GM23338 (cell line): Measurements from ENCODE around the gene ALDH3B1. TPM values are rescaled to one million over a fixed set of nuclear protein-coding genes. Genes with fewer than 3 reads are reported as not detected.

Experiments used
- ATAC-seq: fragments of 200-7000 bp; cut with Tn5 transposase; 3 replicates; pipeline ENCODE4 v1.9.1; 2020
- DNase-seq: peaks from one replicate; pipeline ENCODE4 v3.0.0-alpha.2; 2015; ENCODE audit warnings: low spot score
- H2AFZ ChIP-seq: fragments of 200-600 bp; sonication (generic); 2 replicates; pipeline ENCODE4 v1.8.0; 2016; ENCODE audit warnings: antibody characterized with exemption, mild to moderate bottlenecking, moderate library complexity
- H3F3A ChIP-seq: fragments of 200-600 bp; sonication (generic); replicated peaks from 2 replicates; pipeline ENCODE4 v1.8.0; 2017; ENCODE audit warnings: antibody characterized with exemption, mixed run types, low read depth
- H3K27ac ChIP-seq: fragments of 200-600 bp; sonication (generic); 2 replicates; pipeline ENCODE4 v1.6.1; 2016; ENCODE audit warnings: low read depth
- H3K27me3 ChIP-seq: fragments of 200-600 bp; sonication (generic); 2 replicates; pipeline ENCODE4 v1.8.0; 2016; ENCODE audit warnings: mild to moderate bottlenecking, mixed run types, moderate library complexity; ENCODE audit not compliant: insufficient read depth
- H3K36me3 ChIP-seq: fragments of 200-600 bp; sonication (generic); 2 replicates; pipeline ENCODE4 v1.8.0; 2016; ENCODE audit warnings: mild to moderate bottlenecking; ENCODE audit not compliant: insufficient read depth
- H3K4me1 ChIP-seq: fragments of 200-600 bp; sonication (generic); 2 replicates; pipeline ENCODE4 v1.8.0; 2016; ENCODE audit warnings: mild to moderate bottlenecking, moderate library complexity; ENCODE audit not compliant: insufficient read depth
- H3K4me2 ChIP-seq: fragments of 200-600 bp; sonication (generic); 2 replicates; pipeline ENCODE4 v1.7.1; 2017; ENCODE audit warnings: mixed run types
- H3K4me3 ChIP-seq: fragments of 200-600 bp; sonication (generic); 2 replicates; pipeline ENCODE4 v1.6.1; 2016; ENCODE audit warnings: mixed run types
- H3K79me2 ChIP-seq: fragments of 200-600 bp; sonication (generic); replicated peaks from 2 replicates; pipeline ENCODE4 v1.8.0; 2017; ENCODE audit warnings: mild to moderate bottlenecking; ENCODE audit not compliant: insufficient read depth
- H3K9me2 ChIP-seq: fragments of 200-600 bp; sonication (generic); 2 replicates; pipeline ENCODE4 v1.8.0; 2017; ENCODE audit not compliant: insufficient read depth
- H4K20me1 ChIP-seq: fragments of 200-600 bp; sonication (generic); replicated peaks from 2 replicates; pipeline ENCODE4 v1.8.0; 2017; ENCODE audit warnings: mild to moderate bottlenecking; ENCODE audit not compliant: insufficient read depth
- H3K27ac Mint-ChIP-seq: 2 replicates; pipeline ENCODE4 v1.8.0; 2020; ENCODE audit warnings: inconsistent platforms, mild to moderate bottlenecking, moderate library complexity, mixed read lengths
- H3K27me3 Mint-ChIP-seq: 3 replicates; pipeline ENCODE4 v1.8.0; 2022; ENCODE audit warnings: low read depth, mild to moderate bottlenecking, moderate library complexity, mixed read lengths, inconsistent platforms; ENCODE audit not compliant: insufficient read depth, poor library complexity
- H3K36me3 Mint-ChIP-seq: 3 replicates; pipeline ENCODE4 v1.8.0; 2021; ENCODE audit warnings: low read depth, mild to moderate bottlenecking, inconsistent platforms, moderate library complexity, mixed read lengths
- H3K4me1 Mint-ChIP-seq: 3 replicates; pipeline ENCODE4 v1.8.0; 2020; ENCODE audit warnings: mild to moderate bottlenecking, inconsistent platforms, mixed read lengths
- H3K4me3 Mint-ChIP-seq: 3 replicates; pipeline ENCODE4 v1.8.0; 2021; ENCODE audit warnings: moderate library complexity, mild to moderate bottlenecking, inconsistent platforms, mixed read lengths
- H3K9me3 Mint-ChIP-seq: 3 replicates; pipeline ENCODE4 v1.8.0; 2020; ENCODE audit warnings: moderate library complexity, mild to moderate bottlenecking, inconsistent platforms, mixed read lengths
- CREB1 ChIP-seq: fragments of 250-450 bp; sonication (Bioruptor Pico); IDR thresholded peaks from 2 replicates; pipeline ENCODE4 v1.5.0; 2020; ENCODE audit warnings: low read depth, mild to moderate bottlenecking, moderate library complexity
- EZH2 ChIP-seq: fragments of 200-600 bp; sonication (generic); IDR thresholded peaks from one replicate; pipeline ENCODE4 v1.8.0; 2017; ENCODE audit warnings: antibody characterized with exemption, mild to moderate bottlenecking, low read depth; ENCODE audit not compliant: unreplicated experiment
- EZH2phosphoT487 ChIP-seq: fragments of 200-600 bp; sonication (generic); IDR thresholded peaks from one replicate; pipeline ENCODE4 v1.8.1; 2018; ENCODE audit warnings: antibody characterized with exemption; ENCODE audit not compliant: unreplicated experiment
- JUNB ChIP-seq: IDR thresholded peaks from one replicate; pipeline ENCODE4 v1.6.1; 2016; ENCODE audit warnings: antibody characterized with exemption; ENCODE audit not compliant: unreplicated experiment
- NANOG ChIP-seq: IDR thresholded peaks from 2 replicates; pipeline ENCODE4 v1.6.1; 2016; ENCODE audit warnings: antibody characterized with exemption, borderline replicate concordance
- POLR2AphosphoS5 ChIP-seq: IDR thresholded peaks from 2 replicates; pipeline ENCODE4 v1.6.1; 2016; ENCODE audit warnings: antibody characterized with exemption, low read depth
- STAT1 ChIP-seq: IDR thresholded peaks from one replicate; pipeline ENCODE4 v1.6.1; 2016; ENCODE audit warnings: antibody characterized with exemption; ENCODE audit not compliant: unreplicated experiment
- ZNF114 ChIP-seq: fragments of 250-450 bp; sonication (Bioruptor Pico); IDR thresholded peaks from 2 replicates; pipeline ENCODE4 v1.5.0; 2020; ENCODE audit warnings: mild to moderate bottlenecking, moderate library complexity
- ZNF331 ChIP-seq: fragments of 250-450 bp; sonication (Bioruptor Pico); IDR thresholded peaks from 2 replicates; pipeline ENCODE4 v1.5.0; 2020; ENCODE audit warnings: low read depth, mild to moderate bottlenecking, moderate library complexity
- polyA plus RNA-seq: library from polyadenylated mRNA; unstranded; fragments of >200 nt; fragmentation: Nextera tagmentation; extraction: Ambion mirVana; gene quantifications from 2 replicates; pipeline ENCODE4 v1.2.1, GENCODE V29; 2016
- total RNA-seq: library from RNA; depleted of rRNA; stranded (reverse); fragments of >200 nt; shearing (Covaris generic); gene quantifications from 2 replicates; pipeline ENCODE4 v1.2.3, GENCODE V29; 2014
- TF ChIP-seq, protein P1 (sequence below): IDR thresholded peaks from one replicate; pipeline ENCODE4 v1.6.1; 2018; ENCODE audit warnings: antibody characterized with exemption; ENCODE audit not compliant: unreplicated experiment
- TF ChIP-seq, protein P2 (sequence below): IDR thresholded peaks from 2 replicates; pipeline ENCODE4 v1.6.1; 2016; ENCODE audit warnings: antibody characterized with exemption
- TF ChIP-seq, protein P3 (sequence below), 2 experiments: fragments of 200-600 bp in 1 of 2; sonication (generic) in 1 of 2; conservative IDR thresholded peaks; 2 replicates each; pipeline versions ENCODE4 v1.5.1 to v1.6.1; 2016 to 2017; ENCODE audit warnings: antibody characterized with exemption in 2 of 2, low read depth in 2 of 2, mild to moderate bottlenecking in 2 of 2, moderate library complexity in 1 of 2

ALDH3B1 gene
- total and polyA plus RNA-seq, 2 experiments from 2014 or later = 0.52 TPM; not detected in 1

DNA sequence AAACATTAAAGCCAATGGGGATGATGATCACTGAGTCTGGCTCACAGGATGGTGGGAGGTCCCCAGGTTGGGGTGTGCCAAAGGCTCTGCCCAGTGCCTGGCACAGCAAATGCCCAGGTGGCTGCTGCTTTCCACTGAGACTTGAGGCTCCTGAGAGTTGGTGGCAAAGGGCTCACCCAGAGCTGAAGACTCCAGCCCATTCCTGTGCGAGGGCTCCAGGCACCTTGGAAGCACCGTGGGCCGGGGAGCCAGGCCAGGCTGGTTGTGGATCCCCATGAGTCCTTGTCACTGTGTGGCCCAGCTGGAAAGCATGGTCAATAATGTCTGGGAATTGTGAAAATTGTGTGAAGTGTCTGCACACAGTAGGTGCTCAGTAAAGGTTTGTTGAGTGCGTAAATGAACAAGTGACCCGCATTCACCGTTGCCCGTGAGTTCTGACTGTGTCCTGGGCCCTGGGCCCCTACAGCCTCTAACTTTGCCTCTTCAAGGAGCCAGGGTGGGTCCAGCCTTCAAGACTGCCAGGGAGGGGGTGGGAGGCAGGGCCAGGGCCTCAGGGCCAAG lies 3.4 kb upstream of the ALDH3B1 start (continued):
- TF ChIP-seq EZH2 = no peak
- TF ChIP-seq, protein P1, sequence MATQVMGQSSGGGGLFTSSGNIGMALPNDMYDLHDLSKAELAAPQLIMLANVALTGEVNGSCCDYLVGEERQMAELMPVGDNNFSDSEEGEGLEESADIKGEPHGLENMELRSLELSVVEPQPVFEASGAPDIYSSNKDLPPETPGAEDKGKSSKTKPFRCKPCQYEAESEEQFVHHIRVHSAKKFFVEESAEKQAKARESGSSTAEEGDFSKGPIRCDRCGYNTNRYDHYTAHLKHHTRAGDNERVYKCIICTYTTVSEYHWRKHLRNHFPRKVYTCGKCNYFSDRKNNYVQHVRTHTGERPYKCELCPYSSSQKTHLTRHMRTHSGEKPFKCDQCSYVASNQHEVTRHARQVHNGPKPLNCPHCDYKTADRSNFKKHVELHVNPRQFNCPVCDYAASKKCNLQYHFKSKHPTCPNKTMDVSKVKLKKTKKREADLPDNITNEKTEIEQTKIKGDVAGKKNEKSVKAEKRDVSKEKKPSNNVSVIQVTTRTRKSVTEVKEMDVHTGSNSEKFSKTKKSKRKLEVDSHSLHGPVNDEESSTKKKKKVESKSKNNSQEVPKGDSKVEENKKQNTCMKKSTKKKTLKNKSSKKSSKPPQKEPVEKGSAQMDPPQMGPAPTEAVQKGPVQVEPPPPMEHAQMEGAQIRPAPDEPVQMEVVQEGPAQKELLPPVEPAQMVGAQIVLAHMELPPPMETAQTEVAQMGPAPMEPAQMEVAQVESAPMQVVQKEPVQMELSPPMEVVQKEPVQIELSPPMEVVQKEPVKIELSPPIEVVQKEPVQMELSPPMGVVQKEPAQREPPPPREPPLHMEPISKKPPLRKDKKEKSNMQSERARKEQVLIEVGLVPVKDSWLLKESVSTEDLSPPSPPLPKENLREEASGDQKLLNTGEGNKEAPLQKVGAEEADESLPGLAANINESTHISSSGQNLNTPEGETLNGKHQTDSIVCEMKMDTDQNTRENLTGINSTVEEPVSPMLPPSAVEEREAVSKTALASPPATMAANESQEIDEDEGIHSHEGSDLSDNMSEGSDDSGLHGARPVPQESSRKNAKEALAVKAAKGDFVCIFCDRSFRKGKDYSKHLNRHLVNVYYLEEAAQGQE = no peak
- TF ChIP-seq NANOG = no peak
- no peak for TF ChIP-seq ZNF331 (CRISPR knock-in tag)
- TF ChIP-seq, protein P2, sequence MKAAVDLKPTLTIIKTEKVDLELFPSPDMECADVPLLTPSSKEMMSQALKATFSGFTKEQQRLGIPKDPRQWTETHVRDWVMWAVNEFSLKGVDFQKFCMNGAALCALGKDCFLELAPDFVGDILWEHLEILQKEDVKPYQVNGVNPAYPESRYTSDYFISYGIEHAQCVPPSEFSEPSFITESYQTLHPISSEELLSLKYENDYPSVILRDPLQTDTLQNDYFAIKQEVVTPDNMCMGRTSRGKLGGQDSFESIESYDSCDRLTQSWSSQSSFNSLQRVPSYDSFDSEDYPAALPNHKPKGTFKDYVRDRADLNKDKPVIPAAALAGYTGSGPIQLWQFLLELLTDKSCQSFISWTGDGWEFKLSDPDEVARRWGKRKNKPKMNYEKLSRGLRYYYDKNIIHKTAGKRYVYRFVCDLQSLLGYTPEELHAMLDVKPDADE = no peak
- no peak for TF ChIP-seq STAT1
- no peak for TF ChIP-seq EZH2phosphoT487
- TF ChIP-seq ZNF114 (CRISPR knock-in tag) = no peak
- no peak for TF ChIP-seq POLR2AphosphoS5

DNA sequence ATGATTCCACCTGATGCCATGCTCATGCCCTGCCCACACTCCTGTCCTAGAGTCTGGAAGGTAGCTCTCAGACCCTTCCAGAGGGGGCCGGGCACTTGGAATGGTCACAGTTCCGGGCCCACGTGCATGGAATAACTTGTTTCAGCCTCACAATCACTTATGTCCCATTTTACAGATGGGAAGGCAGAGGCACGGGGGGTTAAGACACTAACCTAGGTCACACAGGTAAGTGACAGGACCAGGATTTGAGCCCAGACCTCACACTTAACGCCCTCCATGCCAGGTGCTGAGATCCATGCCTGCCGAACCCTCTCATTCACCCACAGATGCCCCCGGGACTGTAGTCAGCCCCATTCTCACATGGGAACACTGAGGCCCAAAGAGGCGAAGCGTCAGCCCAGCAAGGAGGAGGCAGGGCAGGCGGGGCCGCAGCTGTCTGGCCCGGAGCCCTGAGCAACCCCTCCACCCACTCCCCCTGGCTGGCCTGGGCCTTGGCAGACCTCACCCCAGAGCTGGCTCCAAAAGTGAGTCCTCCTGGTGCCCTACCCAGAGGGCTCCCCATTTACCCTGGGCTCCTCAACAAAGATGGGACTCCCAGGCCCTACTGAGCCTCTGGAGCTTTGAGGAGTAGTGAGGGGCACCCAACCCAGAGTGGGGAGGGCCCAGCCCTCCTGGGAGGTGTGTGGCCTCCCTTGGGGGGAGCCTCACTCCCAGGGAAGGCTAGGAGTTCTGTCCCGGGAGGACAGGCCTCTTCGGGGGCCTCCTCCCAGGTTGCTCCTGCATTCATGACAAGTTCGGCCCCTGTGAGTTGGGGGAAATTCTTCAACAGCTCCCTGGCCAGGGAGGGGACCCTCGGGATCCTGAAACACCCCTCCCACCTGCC lies 2.4 kb upstream of the ALDH3B1 start:
- ATAC-seq = no peak
- no peak overlapping the region for H3K4me3 ChIP-seq
- Mint-ChIP-seq H3K4me1 (peaks cover 31% of the 10 kb centered on the region), H3K36me3 (no peaks in the 10 kb centered on the region; the same call in 2 of the 3 replicates), H3K27ac (no peak overlapping the region), H3K27me3 (peaks cover 15% of the 10 kb centered on the region), H3K9me3 (no peaks in the 10 kb centered on the region; the same call in 2 of the 3 replicates), H3K4me3 (no peak overlapping the region)
- no peak overlapping the region for H3K27ac ChIP-seq
- H3K79me2 ChIP-seq = no peaks in the 10 kb centered on the region
- no peaks in the 10 kb centered on the region for H4K20me1 ChIP-seq
- H3K4me2 ChIP-seq = no peak overlapping the region
- DNase-seq = no peak
- H3K27me3 ChIP-seq = no peaks in the 10 kb centered on the region
- peaks cover 16% of the 10 kb centered on the region for H3K4me1 ChIP-seq
- 0 out of 2 replicates have a peak, but pooled peaks cover 7% of the 10 kb centered on the region for H3F3A ChIP-seq
- H3K36me3 ChIP-seq = no peaks in the 10 kb centered on the region
- no peak overlapping the region for H2AFZ ChIP-seq
- no peaks in the 10 kb centered on the region for H3K9me2 ChIP-seq
- no peak for TF ChIP-seq POLR2AphosphoS5
- TF ChIP-seq CREB1 (CRISPR knock-in tag) = no peak
- no peak for TF ChIP-seq STAT1
- TF ChIP-seq, protein P1 = no peak
- TF ChIP-seq NANOG = no peak
- TF ChIP-seq JUNB = no peak
- TF ChIP-seq EZH2 = no peak
- TF ChIP-seq, protein P3, sequence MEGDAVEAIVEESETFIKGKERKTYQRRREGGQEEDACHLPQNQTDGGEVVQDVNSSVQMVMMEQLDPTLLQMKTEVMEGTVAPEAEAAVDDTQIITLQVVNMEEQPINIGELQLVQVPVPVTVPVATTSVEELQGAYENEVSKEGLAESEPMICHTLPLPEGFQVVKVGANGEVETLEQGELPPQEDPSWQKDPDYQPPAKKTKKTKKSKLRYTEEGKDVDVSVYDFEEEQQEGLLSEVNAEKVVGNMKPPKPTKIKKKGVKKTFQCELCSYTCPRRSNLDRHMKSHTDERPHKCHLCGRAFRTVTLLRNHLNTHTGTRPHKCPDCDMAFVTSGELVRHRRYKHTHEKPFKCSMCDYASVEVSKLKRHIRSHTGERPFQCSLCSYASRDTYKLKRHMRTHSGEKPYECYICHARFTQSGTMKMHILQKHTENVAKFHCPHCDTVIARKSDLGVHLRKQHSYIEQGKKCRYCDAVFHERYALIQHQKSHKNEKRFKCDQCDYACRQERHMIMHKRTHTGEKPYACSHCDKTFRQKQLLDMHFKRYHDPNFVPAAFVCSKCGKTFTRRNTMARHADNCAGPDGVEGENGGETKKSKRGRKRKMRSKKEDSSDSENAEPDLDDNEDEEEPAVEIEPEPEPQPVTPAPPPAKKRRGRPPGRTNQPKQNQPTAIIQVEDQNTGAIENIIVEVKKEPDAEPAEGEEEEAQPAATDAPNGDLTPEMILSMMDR (conservative IDR thresholded peaks at IDR 0.05; ENCODE audit: low read depth in 2 of 2) = no peak
- no peak for TF ChIP-seq EZH2phosphoT487
- TF ChIP-seq, protein P2 = no peak
